Endothelial cell of umbilical vein (primary cell): ENCODE data around the gene SUV39H2. TPM values are rescaled to one million over a fixed set of nuclear protein-coding genes. Genes with fewer than 3 reads are reported as not detected.

Experiments
- BruUV-seq: library from RNA; stranded (reverse); fragments of 400-500 nt; replicated peaks from 2 replicates; lab custom pipeline; 2021; lab: Mats Ljungman, UMichigan
- CTCF ChIA-PET: fragments of 300-600, 350-600 bp; sonication (Branson Sonifier 250); formaldehyde crosslinking; loops from one replicate; lab custom pipeline; 2021; ENCODE audit warnings: antibody characterized with exemption, inconsistent platforms; lab: Charles Lee
- POLR2A ChIA-PET: fragments of 300-600, 350-600 bp; sonication (Branson Sonifier 250); formaldehyde crosslinking; loops from one replicate; lab custom pipeline; 2021; ENCODE audit warnings: antibody characterized with exemption, inconsistent platforms; lab: Charles Lee
- DNase-seq: peaks from one replicate; pipeline ENCODE4 v3.0.0-alpha.2; 2011; ENCODE audit warnings: low read depth, low spot score
- FAIRE-seq: peaks from 2 replicates; lab custom pipeline; 2011; peaks lifted over from hg19 to GRCh38; lab: Jason Lieb, UNC
- H2AFZ ChIP-seq: 2 replicates; pipeline ENCODE4 v1.6.0; 2012; ENCODE audit warnings: low read depth, low read length, control low read depth, inconsistent platforms
- H3K27ac ChIP-seq: 2 replicates; pipeline ENCODE4 v1.5.1; 2011; ENCODE audit warnings: low read depth, mild to moderate bottlenecking, control low read depth, low read length, moderate library complexity; ENCODE audit not compliant: insufficient read depth
- H3K27me3 ChIP-seq, 2 experiments: 2 replicates each; pipeline versions ENCODE4 v1.6.0 to v1.6.1; 2011; ENCODE audit warnings: low read length in 2 of 2, mixed read lengths in 1 of 2; ENCODE audit not compliant: control insufficient read depth in 2 of 2, insufficient read depth in 2 of 2
- H3K36me3 ChIP-seq, 2 experiments: 2 replicates in 1 of 2; 3 replicates in 1 of 2; pipeline ENCODE4 v1.5.1; 2011; ENCODE audit warnings: low read length in 2 of 2, mild to moderate bottlenecking in 1 of 2, moderate library complexity in 1 of 2; ENCODE audit not compliant: control insufficient read depth in 2 of 2, insufficient read depth in 2 of 2; ENCODE audit errors: extremely low read depth in 1 of 2
- H3K4me1 ChIP-seq: 3 replicates; pipeline ENCODE4 v1.5.1; 2011; ENCODE audit warnings: mild to moderate bottlenecking, low read length; ENCODE audit not compliant: control insufficient read depth, insufficient read depth; ENCODE audit errors: extremely low read depth
- H3K4me2 ChIP-seq: 2 replicates; pipeline ENCODE4 v1.6.1; 2011; ENCODE audit warnings: low read length, control low read depth, mixed read lengths; ENCODE audit not compliant: insufficient read depth
- H3K4me3 ChIP-seq, 3 experiments: fragments of 200-600 bp in 1 of 3; sonication (generic), shearing (Covaris generic) in 1 of 3; replicated peaks in 1 of 3; 2 replicates each; pipeline ENCODE4 v1.5.1; 2011 to 2016; ENCODE audit warnings: control low read depth in 3 of 3, low read length in 3 of 3, mild to moderate bottlenecking in 2 of 3, inconsistent platforms in 1 of 3, low read depth in 1 of 3, moderate library complexity in 1 of 3; ENCODE audit not compliant: insufficient read depth in 1 of 3
- H3K79me2 ChIP-seq: 2 replicates; pipeline ENCODE4 v1.6.0; 2012; ENCODE audit warnings: low read length, inconsistent platforms; ENCODE audit not compliant: control insufficient read depth, insufficient read depth
- H3K9ac ChIP-seq: replicated peaks from 2 replicates; pipeline ENCODE3; 2011; ENCODE audit warnings: low read length, control low read depth; ENCODE audit not compliant: insufficient read depth; ENCODE audit errors: extremely low read depth
- H3K9me1 ChIP-seq: replicated peaks from 3 replicates; pipeline ENCODE4 v1.6.0; 2011; ENCODE audit warnings: mild to moderate bottlenecking, low read length; ENCODE audit not compliant: control insufficient read depth, insufficient read depth; ENCODE audit errors: extremely low read depth
- H3K9me3 ChIP-seq: replicated peaks from 2 replicates; pipeline ENCODE4 v1.5.1; 2012; ENCODE audit warnings: low read length, inconsistent platforms; ENCODE audit not compliant: control insufficient read depth, insufficient read depth
- H4K20me1 ChIP-seq: replicated peaks from 2 replicates; pipeline ENCODE3; 2011; ENCODE audit warnings: mild to moderate bottlenecking, low read length; ENCODE audit not compliant: control insufficient read depth, insufficient read depth; ENCODE audit errors: extremely low read depth
- EZH2 ChIP-seq: IDR thresholded peaks from 2 replicates; pipeline ENCODE4 v1.6.1; 2012; ENCODE audit warnings: borderline replicate concordance, low read depth, mild to moderate bottlenecking, moderate library complexity, low read length, inconsistent platforms; ENCODE audit not compliant: severe bottlenecking
- FOS ChIP-seq: IDR thresholded peaks from 2 replicates; pipeline ENCODE4 v1.6.1; 2011; ENCODE audit warnings: mild to moderate bottlenecking, low read length, moderate library complexity, borderline replicate concordance; ENCODE audit not compliant: insufficient read depth
- GATA2 ChIP-seq: IDR thresholded peaks from 2 replicates; pipeline ENCODE4 v1.7.0; 2011; ENCODE audit warnings: low read depth, mild to moderate bottlenecking, moderate library complexity, mixed read lengths, low read length; ENCODE audit not compliant: insufficient read length, insufficient read depth
- POLR2A ChIP-seq: IDR thresholded peaks from 2 replicates; pipeline ENCODE4 v1.6.1; 2012; ENCODE audit warnings: low read depth, mild to moderate bottlenecking, control low read depth, low read length
- POLR2AphosphoS5 ChIP-seq: IDR thresholded peaks from 2 replicates; pipeline ENCODE4 v1.6.1; 2012; ENCODE audit warnings: low read depth, mild to moderate bottlenecking, control low read depth, low read length, moderate library complexity; ENCODE audit not compliant: insufficient read depth
- dilution Hi-C: fragments of 300-500 bp; cut with MboI; formaldehyde crosslinking; loops from one replicate; pipeline ENCODE4 v1.15.0; 2019; ENCODE audit warnings: low sequenced_read_pairs; ENCODE audit not compliant: extremely low pct_ligation_motif_present
- intact Hi-C: fragments of 100-400 bp; cut with micrococcal nuclease; formaldehyde crosslinking; loops from one replicate; pipeline ENCODE4 v1.10.0; 2022
- polyA plus RNA-seq, 4 experiments: library from polyadenylated mRNA; depleted of rRNA in 3 of 4; stranded (reverse) in 3 of 4; unstranded in 1 of 4; fragments of >200 nt; gene quantifications; 2 replicates each; pipeline versions ENCODE4 v1.2.1 to v1.2.3, GENCODE V29; 2011 to 2012; ENCODE audit warnings: missing spikeins in 1 of 4
- total RNA-seq: library from RNA; stranded (reverse); gene quantifications from 2 replicates; pipeline ENCODE4 v1.2.3, GENCODE V29; 2021
- TF ChIP-seq, protein P1 (sequence below), 2 donors: IDR thresholded peaks; 1 replicate in 1 of 2; 2 replicates in 1 of 2; pipeline ENCODE4 v1.5.1; 2011; ENCODE audit warnings: low read length in 2 of 2, mild to moderate bottlenecking in 2 of 2, moderate library complexity in 2 of 2, control low read depth in 1 of 2, inconsistent platforms in 1 of 2, low read depth in 1 of 2; ENCODE audit not compliant: insufficient read depth in 1 of 2; ENCODE audit errors: extremely low read depth in 1 of 2
- TF ChIP-seq, protein P2 (sequence below): IDR thresholded peaks from 2 replicates; pipeline ENCODE4 v1.6.1; 2011; ENCODE audit not compliant: insufficient read depth, insufficient read length

The SUV39H2 gene
- total and polyA plus RNA-seq, 2 donors (not counting 3 experiments of a cell fraction or from before 2014, with no cell fraction given), result 5.7 to 29.9 TPM

DNA sequence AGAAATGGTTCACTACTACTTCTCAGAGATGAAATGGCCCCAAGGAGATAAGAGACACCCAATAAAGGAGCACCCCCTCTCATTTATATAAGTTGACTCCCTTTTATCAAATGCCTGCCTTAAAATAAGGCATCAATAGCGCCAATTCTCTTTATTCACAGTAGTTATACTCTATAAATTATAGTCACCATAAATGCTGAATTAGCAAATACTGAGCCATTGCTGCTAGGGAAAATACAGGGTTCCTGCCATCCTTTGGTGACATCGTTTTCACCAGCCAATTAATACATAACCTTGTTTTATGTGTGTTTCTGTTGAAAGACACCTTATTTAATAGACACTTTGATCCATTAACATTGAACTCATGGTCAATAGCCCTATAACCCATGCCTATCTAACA is 46.6 kb downstream of the SUV39H2 start:
- TF ChIP-seq EZH2 (no peak), POLR2A (no peak), FOS (no peak), POLR2AphosphoS5 (no peak), GATA2 (no peak)
- TF ChIP-seq, protein P1, sequence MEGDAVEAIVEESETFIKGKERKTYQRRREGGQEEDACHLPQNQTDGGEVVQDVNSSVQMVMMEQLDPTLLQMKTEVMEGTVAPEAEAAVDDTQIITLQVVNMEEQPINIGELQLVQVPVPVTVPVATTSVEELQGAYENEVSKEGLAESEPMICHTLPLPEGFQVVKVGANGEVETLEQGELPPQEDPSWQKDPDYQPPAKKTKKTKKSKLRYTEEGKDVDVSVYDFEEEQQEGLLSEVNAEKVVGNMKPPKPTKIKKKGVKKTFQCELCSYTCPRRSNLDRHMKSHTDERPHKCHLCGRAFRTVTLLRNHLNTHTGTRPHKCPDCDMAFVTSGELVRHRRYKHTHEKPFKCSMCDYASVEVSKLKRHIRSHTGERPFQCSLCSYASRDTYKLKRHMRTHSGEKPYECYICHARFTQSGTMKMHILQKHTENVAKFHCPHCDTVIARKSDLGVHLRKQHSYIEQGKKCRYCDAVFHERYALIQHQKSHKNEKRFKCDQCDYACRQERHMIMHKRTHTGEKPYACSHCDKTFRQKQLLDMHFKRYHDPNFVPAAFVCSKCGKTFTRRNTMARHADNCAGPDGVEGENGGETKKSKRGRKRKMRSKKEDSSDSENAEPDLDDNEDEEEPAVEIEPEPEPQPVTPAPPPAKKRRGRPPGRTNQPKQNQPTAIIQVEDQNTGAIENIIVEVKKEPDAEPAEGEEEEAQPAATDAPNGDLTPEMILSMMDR (IDR thresholded peaks at IDR 0.05; ENCODE audit: extremely low read depth in 1 of 2, insufficient read depth in 1 of 2, low read depth in 1 of 2, low read length in 2 of 2), result no peak
- TF ChIP-seq, protein P2, sequence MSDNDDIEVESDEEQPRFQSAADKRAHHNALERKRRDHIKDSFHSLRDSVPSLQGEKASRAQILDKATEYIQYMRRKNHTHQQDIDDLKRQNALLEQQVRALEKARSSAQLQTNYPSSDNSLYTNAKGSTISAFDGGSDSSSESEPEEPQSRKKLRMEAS, result no peak
- Histone ChIP-seq H3K36me3 (peaks cover 10 to 13% of the 10 kb centered on the region in 2 experiments), H3K4me3 (no peak overlapping the region), H3K79me2 (no peaks in the 10 kb centered on the region), H3K4me1 (no peaks in the 10 kb centered on the region), H4K20me1 (no peaks in the 10 kb centered on the region), H2AFZ (no peak overlapping the region), H3K27ac (no peak overlapping the region), H3K9ac (no peak overlapping the region), H3K9me3 (no peaks in the 10 kb centered on the region), H3K9me1 (no peaks in the 10 kb centered on the region), H3K4me2 (no peak overlapping the region), H3K27me3 (no peaks in the 10 kb centered on the region)
- intact Hi-C loops (no loop called here), dilution Hi-C loops (no loop called here)
- FAIRE-seq (no peak), DNase-seq (no peak)
- POLR2A ChIA-PET, result no interaction called here
- BruUV-seq, result no TSS peak
- CTCF ChIA-PET, result no interaction called here
